HG03045 (cell line): Measurements from ENCODE around the gene SH2D6.
"Not testable (repeated sequence)": the region's sequence is repeated elsewhere in the genome, so short reads cannot be mapped to it uniquely, and the experiment has no call there.

Experiments used
- ATAC-seq: cut with Tn5 transposase; IDR thresholded peaks from one replicate; pipeline ENCODE4 v1.9.1; 2021; ENCODE audit warnings: mild to moderate bottlenecking, moderate library complexity; ENCODE audit not compliant: unreplicated experiment

SH2D6 gene

DNA sequence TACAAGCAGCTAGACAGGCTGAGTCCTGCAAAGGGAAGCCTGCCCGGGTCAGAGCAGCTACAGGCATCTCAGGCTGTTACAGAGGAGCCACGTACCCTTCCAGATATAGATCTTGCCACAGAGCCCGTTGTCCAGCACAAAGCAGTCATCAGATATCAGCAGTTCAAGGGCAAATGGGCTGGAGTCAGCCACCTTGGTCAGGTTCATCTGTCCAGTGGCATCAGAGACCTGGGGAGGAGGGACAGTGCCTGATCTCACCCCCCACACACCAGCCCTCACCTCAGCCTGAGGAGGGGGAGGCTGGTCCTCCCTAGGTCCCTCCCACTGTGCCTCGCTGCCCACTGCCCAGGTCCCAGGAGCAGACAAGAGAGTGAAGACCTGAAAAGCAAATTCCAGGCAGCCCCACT, 20.6 kb upstream of the SH2D6 start:
- no peak for ATAC-seq

DNA sequence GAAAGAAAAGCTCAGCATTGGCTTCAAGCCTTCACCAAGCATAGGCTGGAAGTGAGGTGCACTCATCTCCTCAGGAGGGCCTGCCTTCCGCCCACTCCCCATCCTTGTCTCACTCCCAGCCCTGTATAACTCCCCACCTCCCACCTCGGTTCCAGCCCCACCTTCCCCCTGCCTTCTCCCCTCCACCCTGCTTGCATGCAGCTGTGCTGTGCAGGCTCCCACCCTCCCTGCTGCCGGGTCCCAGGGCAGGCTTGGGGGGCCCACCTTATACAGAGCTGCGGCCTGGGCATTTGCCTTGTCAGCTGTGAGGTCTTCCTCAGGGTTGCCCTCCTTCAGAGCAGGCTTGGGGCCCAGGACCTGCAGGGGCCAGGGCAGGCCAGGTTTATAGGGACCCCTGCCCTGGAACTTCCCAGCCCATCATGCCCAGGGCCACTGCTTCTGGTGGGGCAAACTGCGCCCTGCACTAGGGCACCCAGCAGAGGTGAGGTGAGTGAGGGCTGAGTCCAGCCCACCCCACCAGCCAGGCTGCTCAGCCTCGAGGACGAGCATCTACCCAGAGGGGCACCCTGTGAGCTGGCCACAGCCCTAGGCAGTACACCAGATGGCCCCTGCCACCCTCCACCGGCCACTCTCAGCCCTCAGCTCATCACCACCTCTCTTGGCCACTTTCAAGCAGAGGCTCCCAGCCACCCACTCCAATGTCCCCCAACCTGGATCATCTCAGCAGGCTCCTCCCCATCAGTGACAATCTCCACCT, 19.9 kb upstream of the SH2D6 start:
- ATAC-seq, result no peak

DNA sequence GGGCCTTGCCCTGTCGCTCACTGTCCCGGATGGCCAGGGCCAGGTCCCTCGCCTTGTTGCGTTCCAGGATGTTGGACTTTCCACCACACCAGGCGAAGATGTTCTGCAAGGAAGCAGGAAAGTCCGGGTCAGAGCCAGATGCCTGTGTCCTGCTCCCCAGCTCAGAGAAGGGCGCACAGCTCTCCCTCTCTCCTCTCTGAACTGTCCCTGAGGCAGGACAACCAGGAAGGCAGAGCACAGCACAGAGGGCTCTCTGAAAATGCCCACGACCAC, 19.4 kb upstream of the SH2D6 start:
- ATAC-seq, result no peak

DNA sequence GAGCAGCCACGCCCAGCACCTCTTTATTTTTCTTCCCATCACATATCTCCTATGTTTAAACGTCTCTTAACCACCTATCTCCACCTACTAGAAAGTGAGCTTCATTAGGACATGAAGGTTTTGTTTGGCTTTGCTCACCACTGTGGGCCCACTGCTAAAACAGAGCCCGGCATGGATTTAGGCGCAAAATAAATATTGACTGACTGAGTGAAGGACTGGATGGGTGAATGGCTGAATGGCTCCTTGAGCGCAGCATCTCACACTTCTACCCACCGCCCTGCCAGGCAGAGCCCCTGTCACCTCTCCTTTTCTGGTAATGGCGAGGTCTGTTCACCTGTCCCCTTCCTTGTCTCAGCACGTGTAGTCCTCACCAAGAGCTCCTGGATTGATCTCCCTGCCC, 18.5 kb upstream of the SH2D6 start:
- no peak for ATAC-seq

DNA sequence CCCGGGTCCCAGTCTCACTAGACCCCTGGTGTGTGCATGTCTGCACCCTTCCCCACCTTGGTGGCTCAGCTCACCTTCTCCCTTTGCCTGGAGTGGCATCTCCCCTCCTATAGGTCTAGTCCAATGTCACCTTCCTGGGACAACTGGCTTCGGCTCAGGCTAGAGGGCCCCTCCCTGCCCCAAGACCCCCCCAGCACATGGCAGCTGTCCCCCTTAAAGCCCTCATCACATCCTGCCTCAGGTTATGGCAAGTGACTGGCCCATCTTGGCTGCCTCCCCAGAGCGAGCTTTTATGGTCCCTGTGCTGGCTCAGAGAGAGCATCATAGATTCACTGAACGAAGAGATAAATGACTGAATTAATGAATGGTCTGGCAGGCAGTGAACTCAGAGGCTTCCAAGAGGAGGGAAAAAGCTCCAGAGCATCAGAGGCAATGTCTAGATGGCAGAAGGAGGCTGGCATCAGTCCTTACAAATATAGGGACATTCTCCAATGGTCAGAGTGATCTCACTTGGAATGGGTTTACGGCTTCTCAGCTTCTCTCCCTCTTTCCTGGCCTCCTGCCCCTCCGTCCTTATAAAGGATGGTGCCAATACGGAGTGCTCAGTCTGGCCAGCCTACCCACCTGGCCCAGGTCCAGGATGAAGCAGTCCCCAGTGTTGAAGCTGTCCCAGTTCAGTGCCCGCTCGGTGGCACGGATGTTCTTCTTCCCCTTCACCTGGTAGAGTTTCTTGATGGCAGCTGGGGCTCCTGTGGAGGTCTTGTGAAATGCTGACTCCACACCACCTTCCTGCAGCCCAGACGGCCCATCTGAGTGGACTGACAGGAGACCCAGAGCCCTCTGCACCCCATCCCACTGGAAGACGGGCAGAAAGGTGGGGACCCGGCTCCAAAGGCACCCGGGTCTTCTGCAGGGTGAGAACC, 17.7 kb upstream of the SH2D6 start:
- ATAC-seq, result no peak

DNA sequence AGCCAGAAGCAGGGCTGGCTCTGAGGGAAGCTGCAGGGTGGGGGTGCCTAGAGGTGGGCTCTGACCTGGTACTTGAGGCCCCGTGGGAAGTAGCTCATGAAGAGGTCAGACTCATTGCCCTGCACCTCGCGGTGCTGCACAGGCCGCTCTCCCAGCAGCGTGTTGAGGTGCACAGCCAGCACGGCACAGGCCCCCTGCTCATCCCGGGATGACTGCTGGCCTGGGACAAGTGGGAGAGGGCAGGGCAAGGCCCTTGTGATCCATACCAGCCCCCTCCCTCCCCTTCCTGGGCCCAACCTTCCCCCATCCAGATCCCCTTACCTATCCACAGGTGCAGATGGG, 17.1 kb upstream of the SH2D6 start:
- no peak for ATAC-seq

DNA sequence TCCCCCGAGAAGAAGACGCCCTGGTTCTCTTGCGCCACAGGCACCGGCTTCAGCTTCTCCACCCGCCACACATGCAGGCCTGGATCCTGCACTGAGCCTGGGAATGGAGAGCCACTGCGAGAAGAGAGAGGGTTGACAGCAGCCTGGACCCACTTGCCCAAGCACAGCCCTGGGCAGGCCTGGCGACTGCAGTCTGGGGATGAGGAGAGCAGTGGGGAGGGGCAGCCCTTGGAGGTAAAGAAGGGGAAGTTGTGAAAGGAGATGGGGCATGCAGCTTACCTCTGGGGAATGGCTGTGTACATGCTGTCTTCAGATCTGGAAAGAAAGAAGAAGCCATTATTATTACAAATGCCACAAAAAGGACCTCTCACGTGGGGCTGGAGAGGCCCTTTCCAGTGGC, 16.7 kb upstream of the SH2D6 start:
- no peak for ATAC-seq

DNA sequence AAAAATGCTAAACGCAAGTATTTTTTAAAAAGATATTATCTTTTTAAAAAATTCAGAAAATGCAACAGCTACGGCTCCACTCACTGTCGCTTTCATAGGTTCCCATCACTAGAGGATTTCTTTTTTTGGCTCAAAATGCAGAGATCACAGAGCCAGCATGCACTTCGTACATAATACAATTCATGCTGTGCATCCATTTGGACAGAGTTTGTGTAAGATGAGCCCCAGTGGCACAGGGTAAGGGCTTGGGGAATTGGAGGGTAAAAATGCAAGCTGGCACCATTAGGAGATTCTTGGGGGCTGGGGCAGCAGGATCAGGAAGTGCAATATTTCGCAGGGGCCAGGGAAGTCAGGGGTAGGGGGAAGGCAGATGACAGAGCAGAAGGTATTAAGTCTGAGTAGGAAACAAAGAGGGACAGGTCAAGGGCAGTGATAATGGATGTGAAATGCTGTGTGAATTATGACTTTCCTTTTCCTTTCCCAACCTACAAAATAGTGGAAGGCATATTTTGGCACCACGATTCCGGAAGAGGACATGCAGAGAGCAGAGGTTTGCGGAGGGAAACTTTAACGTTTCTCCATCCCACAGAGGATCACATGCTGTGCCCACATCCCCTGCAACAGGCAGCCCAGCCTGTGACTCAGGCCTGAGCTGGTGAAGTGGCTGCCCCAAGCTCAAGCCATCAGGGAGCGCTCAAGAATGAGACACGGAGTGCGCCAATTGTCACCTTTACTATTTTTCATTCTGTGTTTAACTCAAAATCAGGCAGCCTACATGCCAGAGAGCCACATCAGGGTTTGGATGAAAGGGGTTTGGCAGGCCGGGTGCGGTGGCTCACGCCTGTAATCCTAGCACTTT, 13.1 kb upstream of the SH2D6 start:
- ATAC-seq, result no peak

DNA sequence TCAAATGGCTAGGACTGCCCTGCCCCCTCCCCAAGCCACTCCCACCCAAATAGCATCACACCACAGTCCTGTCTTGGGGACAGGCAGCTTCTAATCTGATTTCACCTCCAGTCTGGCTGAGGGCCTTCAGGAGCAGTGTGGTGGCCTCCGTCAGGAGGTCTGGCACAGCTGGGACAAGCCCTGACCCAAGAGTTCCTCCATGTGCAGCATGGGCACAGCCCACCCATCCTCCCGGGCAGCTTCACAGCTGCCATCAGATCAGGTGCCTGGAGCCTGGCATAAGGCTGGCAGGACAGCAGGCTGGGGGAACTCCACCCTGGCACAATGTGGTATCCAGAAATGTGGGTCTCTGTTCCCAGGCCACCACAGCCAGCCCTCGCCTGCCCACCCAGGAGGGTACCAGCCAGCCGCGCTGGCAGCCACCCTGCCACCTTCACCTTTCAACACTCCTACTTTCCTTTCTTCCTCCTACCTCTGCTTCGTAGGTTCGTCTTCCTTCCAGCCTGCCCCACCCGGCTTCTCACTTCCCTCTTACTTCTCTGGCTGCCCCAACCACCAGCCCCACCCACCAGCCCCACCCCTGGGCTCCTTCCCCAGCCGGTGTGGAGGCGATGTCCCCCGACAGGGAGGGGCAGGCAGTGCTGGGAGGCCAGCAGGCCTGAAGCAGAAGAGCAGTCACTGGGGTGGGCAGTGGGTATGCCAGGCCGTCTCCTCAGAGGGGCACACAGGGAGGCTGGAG, 8.5 kb upstream of the SH2D6 start, which contains the start of gene CAPG:
TSS of gene CAPG (minus strand) at position 522 of the 739 bp plus-strand sequence. CDS start 8,221 bp downstream, outside the sequence.
- ATAC-seq, result peak; percentile 57

DNA sequence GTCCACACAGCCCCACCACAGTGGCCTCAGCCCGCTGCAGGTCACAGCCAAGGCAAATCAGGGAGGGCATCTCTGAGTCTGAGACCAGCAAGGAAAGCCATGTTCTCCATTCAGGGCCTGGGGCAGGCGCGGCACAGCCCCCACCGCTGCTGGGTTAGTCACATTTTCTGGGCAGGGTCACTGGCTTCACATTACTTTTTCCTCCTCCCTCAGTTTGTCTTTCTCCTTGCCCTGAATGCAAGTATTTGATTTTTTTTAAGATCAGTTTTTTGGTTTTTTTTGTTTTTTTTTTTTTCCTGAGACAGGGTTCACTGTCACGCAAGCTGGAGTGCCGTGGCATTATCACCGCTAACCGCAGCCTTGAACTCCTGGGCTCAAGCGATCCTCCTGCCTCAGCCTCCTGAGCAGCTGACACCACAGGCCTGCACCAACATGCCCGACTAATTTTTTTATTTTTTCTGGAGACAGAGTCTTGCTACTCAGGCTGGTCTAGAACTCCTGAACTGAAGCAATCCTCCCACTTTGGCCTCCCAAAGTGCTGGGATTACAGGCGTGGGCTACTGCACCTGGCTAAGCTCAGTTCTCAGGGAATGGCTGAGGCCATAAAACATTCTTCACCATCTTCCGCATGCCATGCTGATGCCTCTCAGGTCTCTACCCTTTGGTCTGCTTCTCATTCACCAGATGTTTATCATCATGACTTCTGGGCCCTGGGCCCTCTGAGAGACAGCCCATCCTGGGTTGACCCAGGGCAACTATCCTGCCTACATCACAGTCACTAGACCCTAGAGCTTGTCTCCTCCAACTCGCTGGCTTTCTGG, 7.7 kb upstream of the SH2D6 start:
- ATAC-seq, result peak; percentile 13

DNA sequence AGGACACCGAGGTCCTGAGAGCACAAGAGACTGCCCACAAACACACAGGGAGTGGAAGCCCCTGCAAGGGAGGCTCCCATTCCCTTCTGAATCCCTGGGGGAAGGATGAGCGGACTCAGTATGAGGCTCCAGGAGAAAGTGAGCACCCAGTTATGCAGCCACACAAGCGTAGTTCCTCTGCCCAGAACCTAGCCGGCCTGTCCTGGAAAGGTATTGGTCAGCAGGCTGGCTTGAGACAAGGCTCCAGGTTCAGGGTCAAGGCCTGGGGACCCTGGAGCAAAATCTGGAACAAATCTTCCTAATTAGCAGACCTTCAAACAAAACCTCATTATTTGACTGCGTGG, 7.1 kb upstream of the SH2D6 start:
- no peak for ATAC-seq

DNA sequence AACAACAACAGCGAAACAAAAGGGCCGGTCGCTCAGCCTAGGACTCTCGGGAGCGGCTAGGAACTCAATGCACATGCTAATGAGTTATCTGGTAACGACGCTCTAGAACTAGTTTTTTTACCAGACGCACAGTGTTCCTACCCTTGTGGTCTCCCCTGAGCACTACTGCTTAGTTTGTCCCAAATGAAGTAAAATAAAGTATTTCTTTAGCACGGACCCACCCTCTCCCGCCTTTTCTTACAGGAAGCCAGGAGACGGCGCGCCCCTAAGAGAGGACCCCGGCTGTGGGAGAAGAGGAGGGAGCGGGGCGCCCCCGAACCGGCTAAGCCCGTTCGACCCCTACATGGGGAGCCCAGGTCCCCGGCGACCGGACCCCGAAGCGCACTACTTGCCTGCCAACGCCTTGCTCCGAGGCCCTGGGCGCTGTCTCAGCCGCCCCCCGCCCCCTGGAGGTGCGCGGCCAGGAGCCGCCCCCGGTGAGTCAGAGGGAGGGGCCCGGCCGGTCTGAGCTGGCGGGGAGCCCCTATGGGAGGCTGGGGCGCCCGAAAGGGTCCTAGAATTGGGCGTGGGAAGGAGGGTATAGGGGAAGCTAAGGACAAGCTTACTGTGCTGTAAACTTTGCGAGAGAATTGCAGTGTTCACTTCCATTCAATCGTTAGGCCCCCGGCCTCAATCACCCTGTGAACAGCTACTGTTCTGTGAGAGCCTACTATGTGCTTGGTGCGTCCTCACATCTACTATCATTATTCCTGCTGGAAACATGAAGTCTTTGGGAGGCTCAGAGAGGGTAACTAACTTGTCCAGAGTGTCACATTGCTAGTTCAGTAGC, 4.7 kb upstream of the SH2D6 start:
- no peak for ATAC-seq

DNA sequence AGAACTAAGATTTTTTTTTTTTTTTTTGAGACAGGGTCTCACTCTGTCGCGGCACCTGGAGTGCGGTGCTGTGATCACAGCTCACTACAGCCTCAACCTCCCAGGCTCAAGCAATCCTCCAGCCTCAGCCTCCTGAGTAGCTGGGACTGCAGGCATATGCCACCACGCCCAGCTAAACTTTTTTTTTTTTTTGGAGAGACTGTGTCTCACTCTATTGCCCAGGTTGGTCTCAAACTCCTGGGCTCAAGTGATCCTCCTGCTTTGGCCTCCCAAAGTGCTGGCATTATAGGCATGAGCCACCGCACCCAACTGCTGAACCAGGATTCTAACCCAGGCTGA, 4.1 kb upstream of the SH2D6 start:
- not testable (repeated sequence) for ATAC-seq

DNA sequence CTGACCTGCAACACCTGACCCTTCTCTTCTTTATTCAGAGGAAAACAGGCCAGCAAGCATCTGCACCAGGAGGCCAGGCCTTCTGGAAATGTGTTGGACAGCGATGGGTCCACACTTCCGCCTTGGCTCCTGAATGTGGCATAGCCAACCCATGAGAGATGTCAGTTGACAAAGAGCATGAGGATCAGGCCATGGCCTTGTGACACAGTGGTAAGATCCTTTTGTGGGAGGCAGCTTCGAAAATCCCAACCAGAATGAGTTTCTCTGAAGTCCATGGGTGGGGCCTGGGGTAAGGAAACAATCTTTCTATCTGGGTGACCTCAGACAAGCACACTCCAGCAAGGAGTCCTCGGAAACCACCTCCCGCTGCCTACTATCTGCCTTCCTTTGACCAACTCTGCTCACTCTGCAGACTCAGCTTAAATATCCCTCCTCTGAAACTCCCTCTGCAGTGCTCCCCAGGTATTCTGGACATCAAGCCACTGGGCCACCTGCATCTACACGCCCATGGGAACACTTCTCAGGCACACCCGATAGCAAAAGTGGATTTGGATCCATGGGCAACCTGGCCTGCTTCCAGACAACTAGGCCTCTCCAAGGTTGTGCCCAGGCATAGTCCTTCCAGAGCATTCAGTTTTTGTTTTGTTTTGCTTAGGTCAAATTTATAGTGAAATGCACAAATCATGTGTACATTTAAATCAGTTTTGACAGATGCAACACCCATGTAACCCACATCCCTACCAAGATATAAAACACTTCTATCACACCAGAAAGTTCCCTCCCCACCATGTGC, 3.6 kb upstream of the SH2D6 start:
- ATAC-seq, result no peak

DNA sequence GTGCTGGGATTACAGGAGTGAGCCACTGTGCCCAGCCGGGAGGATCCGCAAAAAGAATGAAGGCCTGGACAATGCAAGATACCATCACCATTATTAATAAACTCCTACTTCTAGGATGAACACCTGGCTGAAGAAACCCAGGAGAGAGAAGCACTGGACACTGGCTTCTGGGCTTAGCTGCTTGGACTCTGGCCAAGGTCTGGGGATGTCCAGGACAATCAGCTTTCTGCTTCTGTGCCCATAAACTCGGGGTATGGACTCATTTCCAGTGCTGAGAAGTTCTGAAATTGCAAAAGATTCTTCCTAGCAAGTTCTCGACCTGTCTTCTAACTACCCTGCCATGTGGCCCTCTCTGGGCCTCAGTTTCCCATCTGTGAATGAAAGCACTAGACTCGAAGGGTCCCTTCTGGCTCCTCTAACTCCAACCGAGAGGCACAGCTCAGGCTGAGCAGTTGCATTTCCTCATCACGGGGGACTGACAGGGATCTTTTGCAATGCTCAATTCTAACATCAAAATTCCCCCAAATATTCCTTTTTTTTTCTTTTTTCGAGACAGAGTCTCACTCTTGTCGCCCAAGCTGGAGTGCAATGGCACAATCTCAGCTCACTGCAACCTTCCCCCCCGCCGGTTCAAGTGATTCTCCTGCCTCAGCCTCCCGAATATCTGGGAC, 2.4 kb upstream of the SH2D6 start:
- no peak for ATAC-seq

DNA sequence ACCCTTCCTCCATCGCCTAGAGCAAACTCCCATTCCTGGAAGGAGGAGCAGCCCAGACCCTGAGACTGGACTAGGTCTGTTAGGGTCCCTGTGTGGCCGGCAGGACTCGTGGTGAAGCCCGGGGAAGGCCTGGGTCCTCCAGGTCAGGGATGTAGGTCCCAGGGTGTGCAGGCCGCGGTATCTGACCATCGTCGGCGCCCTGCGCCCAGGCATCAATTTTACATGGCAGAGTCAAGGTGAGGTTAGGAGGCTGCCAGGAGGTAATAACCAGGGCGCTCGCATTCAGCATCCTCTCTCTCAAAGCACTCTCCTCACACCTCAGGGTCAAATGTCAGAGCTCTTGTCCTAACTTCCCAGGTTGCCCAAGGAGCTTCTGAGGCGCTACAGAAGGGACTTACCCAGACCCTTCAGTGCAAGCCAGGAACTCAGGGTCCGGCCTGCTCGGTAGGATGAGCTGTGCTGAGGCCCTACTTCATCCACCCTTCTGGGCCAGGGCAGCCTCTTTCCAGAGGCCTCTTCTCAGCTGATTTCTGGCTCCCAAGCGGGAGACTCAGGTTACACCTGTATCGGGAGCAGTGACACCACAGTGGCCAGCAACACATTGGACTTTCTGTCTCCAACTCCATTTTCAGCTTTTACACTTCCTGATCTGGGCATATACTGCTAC, 628 bp downstream of the SH2D6 start:
- ATAC-seq, result no peak

DNA sequence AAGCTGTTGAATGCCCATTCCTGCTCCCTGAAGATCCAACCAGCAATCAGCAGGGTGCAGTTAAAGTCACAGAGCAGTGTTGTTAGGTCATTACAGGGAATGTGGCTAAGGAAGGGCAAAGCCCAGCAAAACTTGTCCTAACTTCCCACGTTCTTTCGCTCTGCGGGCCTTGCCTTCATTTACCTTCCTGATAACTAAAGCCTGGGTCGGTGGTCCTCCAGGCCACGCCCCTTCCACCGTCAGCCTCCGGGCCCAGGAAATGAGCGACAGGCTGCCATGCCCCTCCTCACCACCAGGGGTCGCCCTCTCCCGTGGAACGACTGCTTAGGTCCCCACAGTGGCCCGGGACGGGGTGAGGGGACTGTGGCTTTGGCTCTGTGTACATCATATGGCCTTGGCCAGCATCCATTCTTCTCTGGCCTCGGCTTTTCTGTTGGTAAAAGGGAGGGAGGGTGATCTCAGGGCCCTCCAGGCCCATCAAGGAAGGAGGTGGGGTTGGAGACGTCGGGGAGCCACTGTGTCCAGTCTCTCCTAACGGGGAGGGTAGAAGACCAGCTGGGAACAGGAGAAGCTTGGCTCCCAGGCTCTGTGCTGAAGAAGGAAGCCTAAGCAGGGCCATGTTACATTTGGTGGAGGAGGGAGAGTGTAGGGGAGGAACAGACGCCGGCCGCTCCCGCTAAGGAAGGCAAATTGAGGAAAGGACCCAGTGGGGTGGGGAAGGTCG, 2.2 kb downstream of the SH2D6 start:
- peak; percentile 53 for ATAC-seq
